OCI-LY7 (cell line): ENCODE results near the gene KLF15. TPM values are rescaled to one million over a fixed set of nuclear protein-coding genes. Genes with fewer than 3 reads are reported as not detected.

Experiments
- BruUV-seq: library from RNA; stranded (reverse); fragments of 400-500 nt; replicated peaks from 2 replicates; lab custom pipeline; 2021; lab: Mats Ljungman, UMichigan
- CTCF ChIA-PET: fragments of 300-600 bp; sonication (Branson Sonifier 250); formaldehyde crosslinking; loops from one replicate; lab custom pipeline; 2022; ENCODE audit warnings: antibody characterized with exemption; ENCODE audit not compliant: unreplicated experiment; lab: Charles Lee
- POLR2A ChIA-PET: fragments of 300-600 bp; sonication (Branson Sonifier 250); formaldehyde crosslinking; loops from one replicate; lab custom pipeline; 2022; ENCODE audit warnings: antibody characterized with exemption; lab: Charles Lee
- DNase-seq: peaks from one replicate; pipeline ENCODE4 v3.0.0-alpha.2; 2015; ENCODE audit warnings: low spot score
- H2AFZ ChIP-seq: fragments of 200-600 bp; sonication (generic), shearing (Covaris generic); 2 replicates; pipeline ENCODE4 v1.6.1; 2014; ENCODE audit warnings: mild to moderate bottlenecking, antibody characterized with exemption, low read length, moderate library complexity
- H3K27ac ChIP-seq: fragments of 200-600 bp; sonication (generic); 2 replicates; pipeline ENCODE4 v1.5.1; 2014; ENCODE audit warnings: mixed run types, low read depth, mild to moderate bottlenecking, moderate library complexity, low read length, inconsistent platforms; ENCODE audit not compliant: poor library complexity, severe bottlenecking
- H3K36me3 ChIP-seq: fragments of 200-600 bp; sonication (generic); 2 replicates; pipeline ENCODE4 v1.6.1; 2014; ENCODE audit warnings: mild to moderate bottlenecking, antibody characterized with exemption, low read length, moderate library complexity, mixed read lengths; ENCODE audit not compliant: insufficient read depth
- H3K4me1 ChIP-seq: fragments of 200-600 bp; sonication (generic); 2 replicates; pipeline ENCODE4 v1.5.1; 2014; ENCODE audit warnings: mild to moderate bottlenecking, low read length; ENCODE audit not compliant: insufficient read depth, poor library complexity, severe bottlenecking
- H3K4me2 ChIP-seq: fragments of 200-600 bp; sonication (generic); 2 replicates; pipeline ENCODE4 v1.6.1; 2014; ENCODE audit warnings: mild to moderate bottlenecking, low read length
- H3K4me3 ChIP-seq: fragments of 200-600 bp; sonication (generic); 2 replicates; pipeline ENCODE4 v1.5.1; 2014; ENCODE audit warnings: mild to moderate bottlenecking, low read depth, low read length; ENCODE audit not compliant: poor library complexity, severe bottlenecking
- H3K79me2 ChIP-seq: fragments of 200-600 bp; sonication (generic); 2 replicates; pipeline ENCODE4 v1.6.1; 2016; ENCODE audit warnings: low read depth, mild to moderate bottlenecking, low read length, moderate library complexity, mixed read lengths; ENCODE audit not compliant: insufficient read depth
- H3K9me2 ChIP-seq: fragments of 200-600 bp; sonication (generic); 2 replicates; pipeline ENCODE4 v1.6.1; 2016; ENCODE audit warnings: mild to moderate bottlenecking, low read length, mixed read lengths; ENCODE audit not compliant: insufficient read depth
- H3K9me3 ChIP-seq: fragments of 200-600 bp; sonication (generic); 2 replicates; pipeline ENCODE4 v1.6.1; 2014; ENCODE audit warnings: mild to moderate bottlenecking, mixed run types, low read length, mixed read lengths
- H4K20me1 ChIP-seq: fragments of 200-600 bp; sonication (generic); 2 replicates; pipeline ENCODE4 v1.6.1; 2014; ENCODE audit warnings: mild to moderate bottlenecking, antibody characterized with exemption, low read length, moderate library complexity, mixed read lengths; ENCODE audit not compliant: insufficient read depth
- EZH2phosphoT487 ChIP-seq: fragments of 200-600 bp; sonication (generic); IDR thresholded peaks from 2 replicates; pipeline ENCODE4 v1.6.1; 2018; ENCODE audit warnings: low read depth, borderline replicate concordance, mild to moderate bottlenecking, mixed run types, antibody characterized with exemption, low read length, moderate library complexity, mixed read lengths
- intact Hi-C: fragments of 100-400 bp; cut with micrococcal nuclease; formaldehyde crosslinking; loops from one replicate; pipeline ENCODE4 v1.10.0; 2022; ENCODE audit not compliant: unreplicated experiment
- total RNA-seq, 2 experiments: library from RNA; depleted of rRNA in 1 of 2; stranded (reverse); fragments of >200 nt in 1 of 2; shearing (Covaris generic) in 1 of 2; gene quantifications; 2 replicates each; pipeline ENCODE4 v1.2.3, GENCODE V29; 2014 to 2022
- TF ChIP-seq, protein P1 (sequence below): fragments of 200-600 bp; sonication (generic); conservative IDR thresholded peaks from 2 replicates; pipeline ENCODE4 v1.5.1; 2014; ENCODE audit warnings: mild to moderate bottlenecking, antibody characterized with exemption, low read length, moderate library complexity, mixed read lengths

The KLF15 gene
- total RNA-seq, 2 experiments from 2014 or later, result 12.3 to 26.4 TPM

- ChIA-PET POLR2A (interaction anchor here (1.0 to 1.4 kb wide), 2 partner anchors 9 to 14 kb away, joined by 3 read pairs; no protein-coding TSS in a partner anchor), CTCF (interaction anchor here (0.5 kb wide), 1 partner anchor 24 kb away, joined by 3 read pairs; no protein-coding TSS in a partner anchor)
- Histone ChIP-seq H2AFZ (no peak overlapping the region), H3K27ac (no peak overlapping the region), H3K4me2 (no peak overlapping the region), H3K79me2 (no peaks in the 10 kb centered on the region), H4K20me1 (no peaks in the 10 kb centered on the region), H3K9me2 (no peaks in the 10 kb centered on the region), H3K4me1 (peaks cover 34% of the 10 kb centered on the region), H3K4me3 (no peak overlapping the region), H3K9me3 (no peaks in the 10 kb centered on the region), H3K36me3 (no peaks in the 10 kb centered on the region)
- BruUV-seq, result no TSS peak
- TF ChIP-seq, protein P1, sequence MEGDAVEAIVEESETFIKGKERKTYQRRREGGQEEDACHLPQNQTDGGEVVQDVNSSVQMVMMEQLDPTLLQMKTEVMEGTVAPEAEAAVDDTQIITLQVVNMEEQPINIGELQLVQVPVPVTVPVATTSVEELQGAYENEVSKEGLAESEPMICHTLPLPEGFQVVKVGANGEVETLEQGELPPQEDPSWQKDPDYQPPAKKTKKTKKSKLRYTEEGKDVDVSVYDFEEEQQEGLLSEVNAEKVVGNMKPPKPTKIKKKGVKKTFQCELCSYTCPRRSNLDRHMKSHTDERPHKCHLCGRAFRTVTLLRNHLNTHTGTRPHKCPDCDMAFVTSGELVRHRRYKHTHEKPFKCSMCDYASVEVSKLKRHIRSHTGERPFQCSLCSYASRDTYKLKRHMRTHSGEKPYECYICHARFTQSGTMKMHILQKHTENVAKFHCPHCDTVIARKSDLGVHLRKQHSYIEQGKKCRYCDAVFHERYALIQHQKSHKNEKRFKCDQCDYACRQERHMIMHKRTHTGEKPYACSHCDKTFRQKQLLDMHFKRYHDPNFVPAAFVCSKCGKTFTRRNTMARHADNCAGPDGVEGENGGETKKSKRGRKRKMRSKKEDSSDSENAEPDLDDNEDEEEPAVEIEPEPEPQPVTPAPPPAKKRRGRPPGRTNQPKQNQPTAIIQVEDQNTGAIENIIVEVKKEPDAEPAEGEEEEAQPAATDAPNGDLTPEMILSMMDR, result no peak
- TF ChIP-seq EZH2phosphoT487, result no peak
- peak; percentile 27 for DNase-seq
- intact Hi-C loops, result no loop called here
Observed at GRCh38 chr3:126364731-126365301, 7.6 kb upstream of the KLF15 start.

DNA sequence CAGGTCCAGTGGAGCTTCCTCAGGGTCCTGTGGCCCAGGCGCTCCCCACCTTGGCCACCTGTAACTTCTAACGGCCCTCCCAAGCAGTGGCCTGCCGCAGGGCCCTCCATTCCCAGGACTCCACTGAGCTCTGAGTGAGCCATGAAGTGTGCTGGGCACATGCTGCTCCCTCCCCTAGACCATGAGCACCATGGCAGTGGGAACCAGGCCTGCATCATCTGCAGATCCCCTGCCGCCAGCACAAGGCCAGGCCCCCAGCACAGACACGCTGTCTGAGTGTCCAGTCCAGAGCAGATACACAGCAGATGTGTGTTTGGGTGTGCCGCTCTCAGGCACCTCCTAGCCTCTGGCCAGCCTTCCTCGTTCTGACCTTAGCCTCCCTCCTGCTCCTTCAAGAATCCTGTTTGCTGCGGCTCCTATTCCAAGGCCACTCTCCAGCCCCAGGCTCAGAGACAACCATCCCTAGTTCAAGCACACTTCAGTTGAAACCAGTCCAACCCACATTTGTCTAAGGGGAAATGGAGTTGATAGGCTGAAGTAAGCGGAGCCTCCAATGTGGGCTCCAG, 7.0 kb upstream of the KLF15 start:
- H3K27ac ChIP-seq, result peak overlapping the region; percentile 39
- H3K79me2 ChIP-seq, result no peaks in the 10 kb centered on the region
- no peaks in the 10 kb centered on the region for H4K20me1 ChIP-seq
- CTCF ChIA-PET, result interaction anchor here (0.5 kb wide), 1 partner anchor 25 kb away, joined by 3 read pairs; no protein-coding TSS in a partner anchor
- DNase-seq, result no peak
- no TSS peak for BruUV-seq
- H3K36me3 ChIP-seq, result no peaks in the 10 kb centered on the region
- H3K4me1 ChIP-seq, result peaks cover 34% of the 10 kb centered on the region
- no peaks in the 10 kb centered on the region for H3K9me2 ChIP-seq
- no peak overlapping the region for H3K4me2 ChIP-seq
- POLR2A ChIA-PET, result interaction anchor here (1.1 to 1.4 kb wide), 3 partner anchors 14 to 107 kb away, joined by 3 to 4 read pairs (median 3); no protein-coding TSS in a partner anchor
- TF ChIP-seq, protein P1, result no peak
- TF ChIP-seq EZH2phosphoT487, result no peak
- H2AFZ ChIP-seq, result no peak overlapping the region
- no peaks in the 10 kb centered on the region for H3K9me3 ChIP-seq
- no peak overlapping the region for H3K4me3 ChIP-seq
- intact Hi-C loops, result no loop called here

DNA sequence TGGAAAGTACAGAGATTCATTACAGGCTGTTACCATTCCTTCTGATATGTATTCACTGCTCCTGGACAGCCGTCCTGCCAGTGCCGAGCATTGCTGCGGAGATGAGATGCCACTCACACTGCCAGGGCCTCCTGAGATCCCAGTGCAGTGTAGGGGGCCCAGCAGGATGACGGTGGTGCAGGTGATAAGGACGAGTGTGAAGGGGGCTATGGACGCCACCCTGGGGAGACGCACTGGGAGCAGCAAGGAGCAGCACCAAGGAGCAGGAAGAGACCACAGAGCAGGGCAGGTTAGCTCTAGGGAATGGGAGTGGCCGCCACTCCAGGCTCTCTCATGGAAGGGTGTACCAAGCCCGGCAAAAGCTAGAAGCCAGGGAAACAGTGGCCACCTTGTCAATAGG, 4.0 kb upstream of the KLF15 start:
- Histone ChIP-seq H3K9me3 (no peaks in the 10 kb centered on the region), H3K4me3 (no peak overlapping the region), H3K4me1 (peaks cover 51% of the 10 kb centered on the region), H3K27ac (no peak overlapping the region), H4K20me1 (no peaks in the 10 kb centered on the region), H2AFZ (no peak overlapping the region), H3K79me2 (no peaks in the 10 kb centered on the region), H3K36me3 (no peaks in the 10 kb centered on the region), H3K9me2 (no peaks in the 10 kb centered on the region), H3K4me2 (no peak overlapping the region)
- intact Hi-C loops, result no loop called here
- TF ChIP-seq, protein P1, result no peak
- no peak for TF ChIP-seq EZH2phosphoT487
- POLR2A ChIA-PET, result no interaction called here
- DNase-seq, result no peak
- no TSS peak for BruUV-seq
- CTCF ChIA-PET, result no interaction called here
